HUES6 (cell line): Measurements from ENCODE around the gene SLC9A8.

Experiments
- H3K27ac ChIP-seq: 2 replicates; pipeline ENCODE4 v1.7.0; 2013; ENCODE audit warnings: low read depth, mild to moderate bottlenecking, low read length, inconsistent platforms
- H3K27me3 ChIP-seq: 2 replicates; pipeline ENCODE4 v1.6.1; 2013; ENCODE audit warnings: low read length; ENCODE audit not compliant: control insufficient read depth, insufficient read depth
- H3K36me3 ChIP-seq: 2 replicates; pipeline ENCODE4 v1.6.1; 2013; ENCODE audit warnings: low read length; ENCODE audit not compliant: control insufficient read depth, insufficient read depth
- H3K4me1 ChIP-seq: 2 replicates; pipeline ENCODE4 v1.6.1; 2013; ENCODE audit warnings: low read length; ENCODE audit not compliant: control insufficient read depth, insufficient read depth
- H3K4me3 ChIP-seq: 2 replicates; pipeline ENCODE4 v1.5.1; 2013; ENCODE audit warnings: low read depth, low read length
- H3K9ac ChIP-seq: one replicate; pipeline ENCODE4 v1.6.1; 2013; ENCODE audit warnings: mild to moderate bottlenecking, low read length
- H3K9me3 ChIP-seq: 2 replicates; pipeline ENCODE4 v1.6.1; 2013; ENCODE audit warnings: low read depth, low read length; ENCODE audit not compliant: control insufficient read depth, insufficient read depth

SLC9A8 gene

GRCh38 chr20:49833483-49833882, 20.9 kb downstream of the SLC9A8 start:
- Histone ChIP-seq H3K9ac (no peak overlapping the region), H3K4me3 (no peak overlapping the region), H3K4me1 (peaks cover 4% of the 10 kb centered on the region; the same call in 1 of the 2 replicates), H3K9me3 (no peaks in the 10 kb centered on the region), H3K36me3 (no peaks in the 10 kb centered on the region; the same call in none of the 2 replicates), H3K27ac (no peak overlapping the region), H3K27me3 (no peaks in the 10 kb centered on the region)

DNA sequence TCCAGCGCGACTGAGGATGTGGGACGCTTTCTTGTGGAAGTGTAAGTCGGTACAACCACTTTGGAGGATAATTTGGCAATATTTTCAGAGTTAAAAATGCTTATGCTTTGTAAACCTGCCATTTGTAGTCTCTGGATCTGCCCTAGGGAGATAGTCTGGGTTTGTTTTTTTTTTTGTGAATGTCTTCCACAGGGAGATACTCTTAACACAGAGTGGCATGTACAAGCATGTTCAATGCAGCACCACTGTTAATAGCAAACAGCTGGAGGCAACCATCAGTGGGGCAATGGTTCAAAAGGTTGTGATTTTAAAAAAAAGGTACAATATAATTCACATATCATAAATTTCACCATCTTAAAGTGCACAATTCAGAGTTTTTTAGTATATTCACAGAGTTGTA, 22.4 kb downstream of the SLC9A8 start:
- Histone ChIP-seq H3K4me1 (peaks cover 4% of the 10 kb centered on the region; the same call in 1 of the 2 replicates), H3K9ac (no peak overlapping the region), H3K4me3 (no peak overlapping the region), H3K27me3 (no peaks in the 10 kb centered on the region), H3K36me3 (peaks cover 3% of the 10 kb centered on the region; the same call in 1 of the 2 replicates), H3K27ac (no peak overlapping the region), H3K9me3 (no peaks in the 10 kb centered on the region)

GRCh38 chr20:49838546-49838945, 25.9 kb downstream of the SLC9A8 start:
- Histone ChIP-seq H3K4me1 (no peaks in the 10 kb centered on the region; the same call in 1 of the 2 replicates), H3K9me3 (peaks cover 8% of the 10 kb centered on the region), H3K27ac (no peak overlapping the region), H3K9ac (no peak overlapping the region), H3K27me3 (no peaks in the 10 kb centered on the region), H3K36me3 (peaks cover 13% of the 10 kb centered on the region; the same call in 1 of the 2 replicates), H3K4me3 (no peak overlapping the region)

GRCh38 chr20:49843139-49843538, 30.5 kb downstream of the SLC9A8 start:
- Histone ChIP-seq H3K9ac (no peak overlapping the region), H3K9me3 (peaks cover 8% of the 10 kb centered on the region), H3K4me1 (peaks cover 9% of the 10 kb centered on the region), H3K4me3 (no peak overlapping the region), H3K27ac (no peak overlapping the region), H3K36me3 (peaks cover 13% of the 10 kb centered on the region; the same call in 1 of the 2 replicates), H3K27me3 (no peaks in the 10 kb centered on the region)

DNA sequence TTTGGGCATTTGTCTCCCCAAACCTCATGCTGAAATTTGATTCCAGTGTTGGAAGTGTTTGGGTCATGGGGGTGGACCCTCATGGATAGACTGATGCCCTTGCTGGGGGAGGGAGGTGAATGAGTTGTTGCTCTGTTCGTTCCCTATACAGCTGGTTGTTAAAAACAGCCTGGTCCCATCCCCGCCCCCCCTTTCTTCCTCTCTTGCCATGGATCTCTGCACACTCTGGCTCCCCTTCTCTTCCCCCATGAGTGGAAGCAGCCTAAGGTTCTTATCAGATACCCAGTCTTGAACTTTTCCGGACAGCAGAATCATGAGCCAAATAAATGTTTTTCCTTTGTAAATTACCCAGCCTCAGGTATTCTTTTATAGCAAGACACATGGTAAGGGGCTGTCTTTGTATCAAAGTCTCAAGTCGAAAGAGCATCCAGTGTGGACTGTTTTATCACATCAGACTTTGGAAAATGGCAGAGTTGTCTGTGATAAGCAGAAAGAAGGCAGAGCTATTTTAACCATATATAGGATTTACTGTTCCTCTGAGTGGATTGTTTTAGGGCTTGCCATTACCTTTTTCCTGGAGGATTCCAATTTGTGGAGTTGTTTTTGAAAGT, 31.2 kb downstream of the SLC9A8 start:
- peaks cover 13% of the 10 kb centered on the region for H3K36me3 ChIP-seq
- H3K9me3 ChIP-seq = peaks cover 8% of the 10 kb centered on the region
- no peak overlapping the region for H3K9ac ChIP-seq
- H3K4me1 ChIP-seq = peaks cover 16% of the 10 kb centered on the region
- H3K4me3 ChIP-seq = no peak overlapping the region
- H3K27ac ChIP-seq = no peak overlapping the region
- H3K27me3 ChIP-seq = no peaks in the 10 kb centered on the region

- H3K4me3 ChIP-seq = no peak overlapping the region
- peaks cover 23% of the 10 kb centered on the region for H3K4me1 ChIP-seq
- H3K27me3 ChIP-seq = no peaks in the 10 kb centered on the region
- peaks cover 8% of the 10 kb centered on the region for H3K9me3 ChIP-seq
- peaks cover 10% of the 10 kb centered on the region for H3K36me3 ChIP-seq
- H3K27ac ChIP-seq = no peak overlapping the region
- H3K9ac ChIP-seq = no peak overlapping the region
Measured at GRCh38 chr20:49845060-49845459, 32.4 kb downstream of the SLC9A8 start.

- H3K4me3 ChIP-seq = no peak overlapping the region
- H3K27me3 ChIP-seq = no peaks in the 10 kb centered on the region
- H3K9me3 ChIP-seq = peaks cover 8% of the 10 kb centered on the region
- peaks cover 26% of the 10 kb centered on the region for H3K4me1 ChIP-seq
- H3K36me3 ChIP-seq = peaks cover 9% of the 10 kb centered on the region
- H3K27ac ChIP-seq = no peak overlapping the region
- H3K9ac ChIP-seq = no peak overlapping the region
Measured at GRCh38 chr20:49846206-49846807, 33.7 kb downstream of the SLC9A8 start.

DNA sequence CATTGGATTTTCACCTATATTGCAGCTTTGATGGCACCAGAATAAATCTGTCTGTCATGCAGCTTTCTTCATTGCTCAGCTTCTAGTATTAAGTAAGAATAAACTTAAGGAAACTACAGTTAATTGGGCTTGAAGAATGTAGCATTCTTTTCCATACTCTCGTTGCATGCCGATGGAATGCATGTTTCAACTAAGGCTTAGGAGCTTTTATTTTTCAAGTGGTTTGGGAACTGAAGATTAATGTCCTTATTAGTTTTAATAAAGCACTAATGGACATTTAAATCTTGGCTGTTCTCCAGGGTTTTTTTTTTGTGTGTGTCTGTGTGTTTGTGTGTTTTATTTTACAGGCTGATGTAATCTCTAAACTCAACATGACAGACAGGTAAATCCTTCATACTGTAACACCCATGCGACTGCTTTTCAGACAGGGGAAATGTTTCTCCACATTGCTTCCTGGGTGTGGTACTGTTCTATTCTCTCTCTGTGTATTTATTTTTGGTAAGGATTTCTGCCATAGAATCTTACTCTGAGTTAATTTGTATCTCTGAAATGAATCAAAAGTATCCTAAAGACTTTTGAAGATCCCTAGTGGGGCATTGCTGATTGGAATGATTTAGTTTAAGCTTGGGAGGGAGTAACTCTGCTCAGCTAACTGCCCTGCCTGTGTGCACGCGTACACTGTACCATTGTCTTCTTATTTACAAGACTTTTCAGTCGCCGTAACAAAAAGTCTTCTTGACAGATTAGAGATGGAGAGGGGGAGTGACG, 38.0 kb downstream of the SLC9A8 start:
- no peak overlapping the region for H3K4me3 ChIP-seq
- no peak overlapping the region for H3K27ac ChIP-seq
- H3K4me1 ChIP-seq = peaks cover 44% of the 10 kb centered on the region
- no peaks in the 10 kb centered on the region for H3K9me3 ChIP-seq
- peaks cover 2% of the 10 kb centered on the region for H3K36me3 ChIP-seq
- H3K9ac ChIP-seq = no peak overlapping the region
- no peaks in the 10 kb centered on the region for H3K27me3 ChIP-seq

- H3K27ac ChIP-seq = no peak overlapping the region
- no peak overlapping the region for H3K4me3 ChIP-seq
- no peak overlapping the region for H3K9ac ChIP-seq
- H3K4me1 ChIP-seq = peaks cover 44% of the 10 kb centered on the region
- peaks cover 7% of the 10 kb centered on the region for H3K36me3 ChIP-seq
- H3K9me3 ChIP-seq = no peaks in the 10 kb centered on the region
- H3K27me3 ChIP-seq = no peaks in the 10 kb centered on the region
Measured at GRCh38 chr20:49851231-49851705, 38.6 kb downstream of the SLC9A8 start.

DNA sequence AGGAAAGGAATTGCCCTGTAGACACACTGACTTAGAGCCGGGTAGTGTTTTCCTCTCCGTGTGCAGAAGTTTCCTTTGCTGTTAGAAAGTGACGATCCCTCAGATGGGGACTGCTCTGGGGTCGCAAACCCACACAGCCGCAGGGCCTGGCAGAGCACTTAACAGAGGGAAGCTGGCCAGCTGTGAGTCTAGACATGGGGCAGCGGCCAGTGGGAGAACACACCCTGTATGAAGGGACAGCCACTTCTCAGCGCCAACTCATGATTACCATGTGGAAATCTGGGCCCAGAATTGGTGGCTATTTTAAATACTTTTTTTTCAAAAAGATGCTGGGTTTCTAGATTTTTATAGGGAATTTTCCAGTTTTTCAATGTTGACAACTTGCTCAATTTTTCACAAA, 39.4 kb downstream of the SLC9A8 start:
- no peak overlapping the region for H3K27ac ChIP-seq
- no peaks in the 10 kb centered on the region for H3K9me3 ChIP-seq
- H3K4me3 ChIP-seq = no peak overlapping the region
- H3K36me3 ChIP-seq = peaks cover 7% of the 10 kb centered on the region
- no peak overlapping the region for H3K9ac ChIP-seq
- H3K27me3 ChIP-seq = no peaks in the 10 kb centered on the region
- peaks cover 43% of the 10 kb centered on the region for H3K4me1 ChIP-seq

GRCh38 chr20:49852522-49853080, 40.0 kb downstream of the SLC9A8 start:
- Histone ChIP-seq H3K36me3 (peaks cover 7% of the 10 kb centered on the region), H3K9me3 (no peaks in the 10 kb centered on the region), H3K27me3 (no peaks in the 10 kb centered on the region), H3K4me3 (no peak overlapping the region), H3K27ac (no peak overlapping the region), H3K9ac (no peak overlapping the region), H3K4me1 (peaks cover 37% of the 10 kb centered on the region)
